PC-9 (cell line): ENCODE measurements around the gene ARSJ. TPM values are rescaled to one million over a fixed set of nuclear protein-coding genes. Genes with fewer than 3 reads are reported as not detected.

Experiments
- BruUV-seq: library from RNA; stranded (reverse); fragments of 400-500 nt; replicated peaks from 2 replicates; lab custom pipeline; 2021; lab: Mats Ljungman, UMichigan
- CTCF ChIA-PET: fragments of 300-600 bp; sonication (Branson Sonifier 250); formaldehyde crosslinking; loops from one replicate; lab custom pipeline; 2022; ENCODE audit warnings: antibody characterized with exemption; lab: Charles Lee
- POLR2A ChIA-PET: fragments of 300-600 bp; sonication (Branson Sonifier 250); formaldehyde crosslinking; loops from one replicate; lab custom pipeline; 2022; ENCODE audit warnings: antibody characterized with exemption; ENCODE audit not compliant: unreplicated experiment; lab: Charles Lee
- DNase-seq, 2 experiments: peaks; one replicate each; pipeline versions ENCODE4 v3.0.0 to v3.0.0-alpha.2; 2015 to 2022; ENCODE audit warnings: mixed read lengths in 1 of 2
- H2AFZ ChIP-seq: fragments of 200-600 bp; sonication (generic); 2 replicates; pipeline ENCODE4 v1.8.1; 2017; ENCODE audit warnings: antibody characterized with exemption
- H3F3A ChIP-seq: fragments of 200-600 bp; sonication (generic); 2 replicates; pipeline ENCODE4 v1.8.1; 2017; ENCODE audit warnings: antibody characterized with exemption, mild to moderate bottlenecking, low read depth; ENCODE audit not compliant: insufficient read depth
- H3K27ac ChIP-seq: fragments of 200-600 bp; sonication (generic); 2 replicates; pipeline ENCODE4 v1.6.1; 2016; ENCODE audit warnings: mixed run types
- H3K27me3 ChIP-seq: fragments of 200-600 bp; sonication (generic); 2 replicates; pipeline ENCODE4 v1.6.1; 2016; ENCODE audit warnings: low read depth, mixed run types; ENCODE audit not compliant: insufficient read depth
- H3K36me3 ChIP-seq: fragments of 200-600 bp; sonication (generic); 2 replicates; pipeline ENCODE4 v1.6.1; 2016; ENCODE audit warnings: low read depth, mixed run types
- H3K4me1 ChIP-seq: fragments of 200-600 bp; sonication (generic); replicated peaks from 2 replicates; pipeline ENCODE4 v1.6.1; 2016; ENCODE audit warnings: mixed run types; ENCODE audit not compliant: insufficient read depth
- H3K4me2 ChIP-seq: fragments of 200-600 bp; sonication (generic); 2 replicates; pipeline ENCODE4 v1.6.1; 2017; ENCODE audit warnings: mixed run types
- H3K4me3 ChIP-seq: fragments of 200-600 bp; sonication (generic); 2 replicates; pipeline ENCODE4 v1.6.1; 2016; ENCODE audit warnings: mixed run types
- H3K79me2 ChIP-seq: fragments of 200-600 bp; sonication (generic); 2 replicates; pipeline ENCODE4 v1.6.1; 2017; ENCODE audit warnings: low read depth, mixed run types
- H3K9me2 ChIP-seq: fragments of 200-600 bp; sonication (generic); 2 replicates; pipeline ENCODE4 v1.8.1; 2017; ENCODE audit warnings: mild to moderate bottlenecking; ENCODE audit not compliant: insufficient read depth
- H3K9me3 ChIP-seq: fragments of 200-600 bp; sonication (generic); 2 replicates; pipeline ENCODE4 v1.8.1; 2016; ENCODE audit warnings: low read depth; ENCODE audit not compliant: insufficient read depth
- H4K20me1 ChIP-seq: fragments of 200-600 bp; sonication (generic); 2 replicates; pipeline ENCODE4 v1.8.1; 2017; ENCODE audit not compliant: insufficient read depth
- CTCF ChIP-seq: fragments of 200-600 bp; sonication (generic); conservative IDR thresholded peaks from 2 replicates; pipeline ENCODE4 v1.6.1; 2017; ENCODE audit warnings: mixed run types, antibody characterized with exemption, mild to moderate bottlenecking, moderate library complexity
- EZH2 ChIP-seq: fragments of 200-600 bp; sonication (generic); IDR thresholded peaks from 2 replicates; pipeline ENCODE4 v1.8.0; 2017; ENCODE audit warnings: antibody characterized with exemption, low read depth
- intact Hi-C: fragments of 100-400 bp; cut with micrococcal nuclease; formaldehyde crosslinking; loops from one replicate; pipeline ENCODE4 v1.10.0; 2022; ENCODE audit not compliant: unreplicated experiment
- total RNA-seq: library from RNA; stranded (reverse); gene quantifications from 2 replicates; pipeline ENCODE4 v1.2.3, GENCODE V29; 2021

Gene ARSJ
- total RNA-seq, 1 experiment from 2014 or later, result 0.55 TPM

GRCh38 chr4:113993887-113994286 lies 14.4 kb upstream of the ARSJ start:
- TF ChIP-seq EZH2, result no peak
- no peak for TF ChIP-seq CTCF
- Histone ChIP-seq H3K4me2 (no peak overlapping the region), H3K4me1 (no peaks in the 10 kb centered on the region), H3K36me3 (no peaks in the 10 kb centered on the region), H3K9me2 (no peaks in the 10 kb centered on the region), H4K20me1 (no peaks in the 10 kb centered on the region), H3K27ac (no peak overlapping the region), H3K79me2 (no peaks in the 10 kb centered on the region), H3K9me3 (no peaks in the 10 kb centered on the region), H3K27me3 (no peaks in the 10 kb centered on the region), H3F3A (no peaks in the 10 kb centered on the region), H3K4me3 (no peak overlapping the region), H2AFZ (no peak overlapping the region)
- ChIA-PET POLR2A (no interaction called here), CTCF (no interaction called here)
- intact Hi-C loops, result no loop called here
- BruUV-seq, result no TSS peak
- DNase-seq, result no peak

GRCh38 chr4:113990886-113991285 lies 11.4 kb upstream of the ARSJ start:
- Histone ChIP-seq H3K27me3 (no peaks in the 10 kb centered on the region), H3K79me2 (no peaks in the 10 kb centered on the region), H4K20me1 (no peaks in the 10 kb centered on the region), H3K4me2 (no peak overlapping the region), H3F3A (no peaks in the 10 kb centered on the region), H3K9me2 (no peaks in the 10 kb centered on the region), H3K4me1 (no peaks in the 10 kb centered on the region), H3K27ac (no peak overlapping the region), H2AFZ (no peak overlapping the region), H3K9me3 (no peaks in the 10 kb centered on the region), H3K36me3 (no peaks in the 10 kb centered on the region), H3K4me3 (no peak overlapping the region)
- DNase-seq, result no peak
- no peak for TF ChIP-seq EZH2
- no peak for TF ChIP-seq CTCF
- CTCF ChIA-PET, result no interaction called here
- BruUV-seq, result no TSS peak
- POLR2A ChIA-PET, result no interaction called here
- intact Hi-C loops, result no loop called here

- DNase-seq, result no peak
- intact Hi-C loops, result no loop called here
- no peaks in the 10 kb centered on the region for H3K9me3 ChIP-seq
- H3K9me2 ChIP-seq, result no peaks in the 10 kb centered on the region
- H3K79me2 ChIP-seq, result no peaks in the 10 kb centered on the region
- H3F3A ChIP-seq, result no peaks in the 10 kb centered on the region
- TF ChIP-seq EZH2 (no peak), CTCF (no peak)
- no peak overlapping the region for H3K4me2 ChIP-seq
- H4K20me1 ChIP-seq, result no peaks in the 10 kb centered on the region
- H3K4me1 ChIP-seq, result no peaks in the 10 kb centered on the region
- H3K27me3 ChIP-seq, result no peaks in the 10 kb centered on the region
- CTCF ChIA-PET, result no interaction called here
- POLR2A ChIA-PET, result interaction anchor here (0.6 kb wide), 1 partner anchor 1757 kb away, joined by 4 read pairs; no protein-coding TSS in a partner anchor
- no TSS peak for BruUV-seq
- H2AFZ ChIP-seq, result no peak overlapping the region
- no peak overlapping the region for H3K4me3 ChIP-seq
- H3K36me3 ChIP-seq, result no peaks in the 10 kb centered on the region
- no peak overlapping the region for H3K27ac ChIP-seq
Observed at GRCh38 chr4:113987382-113987941, 8.0 kb upstream of the ARSJ start.
